ENCODE measurements around the gene ATG4D. TPM values are rescaled to one million over a fixed set of nuclear protein-coding genes. Genes with fewer than 3 reads are reported as not detected.

Gene ATG4D
- total RNA-seq, 2 donors from 2014 or later = 47.1 to 61.2 TPM

GRCh38 chr19:10593148-10593547, 49.4 kb downstream of the ATG4D start:
- peaks cover 0 to 14% of the 10 kb centered on the region in 2 donors for H3K4me1 ChIP-seq
- H3K27me3 ChIP-seq = no peaks in the 10 kb centered on the region
- no peak overlapping the region for H3K4me3 ChIP-seq
- TF ChIP-seq, protein P1, sequence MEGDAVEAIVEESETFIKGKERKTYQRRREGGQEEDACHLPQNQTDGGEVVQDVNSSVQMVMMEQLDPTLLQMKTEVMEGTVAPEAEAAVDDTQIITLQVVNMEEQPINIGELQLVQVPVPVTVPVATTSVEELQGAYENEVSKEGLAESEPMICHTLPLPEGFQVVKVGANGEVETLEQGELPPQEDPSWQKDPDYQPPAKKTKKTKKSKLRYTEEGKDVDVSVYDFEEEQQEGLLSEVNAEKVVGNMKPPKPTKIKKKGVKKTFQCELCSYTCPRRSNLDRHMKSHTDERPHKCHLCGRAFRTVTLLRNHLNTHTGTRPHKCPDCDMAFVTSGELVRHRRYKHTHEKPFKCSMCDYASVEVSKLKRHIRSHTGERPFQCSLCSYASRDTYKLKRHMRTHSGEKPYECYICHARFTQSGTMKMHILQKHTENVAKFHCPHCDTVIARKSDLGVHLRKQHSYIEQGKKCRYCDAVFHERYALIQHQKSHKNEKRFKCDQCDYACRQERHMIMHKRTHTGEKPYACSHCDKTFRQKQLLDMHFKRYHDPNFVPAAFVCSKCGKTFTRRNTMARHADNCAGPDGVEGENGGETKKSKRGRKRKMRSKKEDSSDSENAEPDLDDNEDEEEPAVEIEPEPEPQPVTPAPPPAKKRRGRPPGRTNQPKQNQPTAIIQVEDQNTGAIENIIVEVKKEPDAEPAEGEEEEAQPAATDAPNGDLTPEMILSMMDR (IDR thresholded peaks at IDR 0.05) = no peak
- H3K27ac ChIP-seq = peak overlapping the region in 1 of 2 donors; percentile 13
- DNase-seq (ENCODE audit: low spot score) = no peak
- H3K36me3 ChIP-seq = no peaks in the 10 kb centered on the region
- H3K9me3 ChIP-seq = no peaks in the 10 kb centered on the region

DNA sequence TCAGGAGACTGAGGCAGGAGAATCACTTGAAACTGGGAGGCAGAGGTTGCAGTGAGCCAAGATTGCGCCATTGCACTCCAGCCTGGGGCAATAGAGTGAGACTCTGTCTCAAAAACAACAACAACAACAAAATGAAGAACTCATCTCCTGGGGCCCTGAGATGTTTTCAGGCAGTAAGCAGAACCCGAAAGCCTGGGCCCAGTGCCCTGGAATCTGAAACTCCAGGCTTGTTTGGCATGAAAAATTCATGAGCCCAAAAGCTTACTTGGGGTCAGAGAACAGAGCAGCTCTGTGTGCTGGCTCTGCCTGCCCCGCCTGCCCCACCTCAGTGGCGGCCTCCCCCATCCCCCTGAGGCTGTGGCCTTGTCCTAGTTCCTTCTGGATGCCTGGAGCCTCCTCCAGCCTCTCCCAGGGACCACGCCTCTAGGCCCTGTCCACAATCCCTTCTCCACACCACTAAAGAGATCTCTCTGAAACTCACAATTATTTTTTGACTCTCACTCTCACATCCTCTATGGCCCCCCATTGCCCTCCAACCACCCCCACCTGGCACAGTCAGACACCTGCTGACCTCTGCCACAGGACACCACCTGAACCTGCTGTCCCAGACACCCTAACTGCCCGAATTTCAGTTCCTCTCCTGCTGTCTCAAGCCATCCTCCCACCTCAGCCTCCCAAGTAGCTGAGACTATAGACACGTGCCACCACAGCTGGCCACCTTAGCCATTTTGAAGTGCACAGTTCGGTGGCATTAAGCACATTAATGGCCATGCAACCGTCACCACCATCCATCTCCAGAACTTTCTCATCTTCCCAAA, 50.3 kb downstream of the ATG4D start:
- H3K27me3 ChIP-seq = no peaks in the 10 kb centered on the region
- no peaks in the 10 kb centered on the region for H3K9me3 ChIP-seq
- peaks cover 0 to 14% of the 10 kb centered on the region in 2 donors for H3K4me1 ChIP-seq
- TF ChIP-seq, protein P1 (IDR thresholded peaks at IDR 0.05) = no peak
- peak; percentile 59 for DNase-seq (ENCODE audit: low spot score)
- no peak overlapping the region for H3K4me3 ChIP-seq
- no peak overlapping the region for H3K27ac ChIP-seq
- no peaks in the 10 kb centered on the region for H3K36me3 ChIP-seq

GRCh38 chr19:10600149-10600548, 56.4 kb downstream of the ATG4D start:
- Histone ChIP-seq H3K27me3 (no peaks in the 10 kb centered on the region), H3K9me3 (no peaks in the 10 kb centered on the region), H3K36me3 (no peaks in the 10 kb centered on the region), H3K27ac (no peak overlapping the region), H3K4me1 (peaks cover 0 to 27% of the 10 kb centered on the region in 2 donors), H3K4me3 (no peak overlapping the region)
- TF ChIP-seq, protein P1 (IDR thresholded peaks at IDR 0.05) = no peak
- no peak for DNase-seq (ENCODE audit: low spot score)

GRCh38 chr19:10601999-10602329, 58.3 kb downstream of the ATG4D start:
- Histone ChIP-seq H3K27me3 (no peaks in the 10 kb centered on the region), H3K4me3 (peak overlapping the region in 1 of 2 donors; percentile 99), H3K4me1 (peaks cover 0 to 22% of the 10 kb centered on the region in 2 donors), H3K27ac (no peak overlapping the region), H3K36me3 (no peaks in the 10 kb centered on the region), H3K9me3 (no peaks in the 10 kb centered on the region)
- TF ChIP-seq, protein P1 (IDR thresholded peaks at IDR 0.05) = no peak
- DNase-seq (ENCODE audit: low spot score) = no peak

DNA sequence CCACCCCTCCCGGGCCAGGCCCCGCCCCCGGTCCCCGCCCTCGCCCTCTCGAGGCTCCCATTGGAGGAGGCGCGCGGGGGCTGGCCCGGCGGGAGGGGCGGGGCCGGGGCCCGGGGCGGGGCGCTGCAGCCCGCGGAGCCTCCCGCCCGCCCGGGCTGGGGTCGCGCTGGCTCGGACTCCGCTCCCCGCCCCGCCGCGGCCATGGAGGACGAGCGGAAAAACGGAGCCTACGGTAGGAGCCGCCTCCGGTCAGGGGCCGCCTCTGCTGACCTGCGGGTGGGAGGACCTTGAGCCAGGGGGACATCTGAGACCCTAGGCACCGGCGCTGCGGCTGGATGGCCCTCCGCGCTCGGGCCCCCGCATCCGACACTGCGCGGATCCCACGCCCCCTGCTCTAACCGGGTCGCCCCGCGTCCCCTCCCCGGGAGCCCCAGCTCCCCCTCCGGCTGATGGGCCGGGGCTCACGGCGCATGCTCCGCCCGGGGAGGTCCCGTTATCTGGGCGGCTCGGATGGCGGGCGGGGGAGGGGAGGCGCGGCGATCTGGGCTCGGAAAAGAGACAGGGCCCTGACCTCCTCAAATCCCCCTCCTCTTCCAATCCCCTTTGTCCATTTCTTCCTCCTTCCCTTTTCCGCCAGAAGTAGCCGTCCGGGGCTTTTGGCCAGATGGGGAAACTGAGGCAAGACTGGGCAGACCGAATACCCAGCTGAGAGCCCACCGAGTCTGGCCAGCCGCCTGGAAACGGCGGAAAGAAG, 58.8 kb downstream of the ATG4D start:
- Histone ChIP-seq H3K4me1 (peaks cover 0 to 22% of the 10 kb centered on the region in 2 donors), H3K27me3 (no peaks in the 10 kb centered on the region), H3K36me3 (no peaks in the 10 kb centered on the region), H3K9me3 (no peaks in the 10 kb centered on the region), H3K27ac (peak overlapping the region; percentile 96 to 98), H3K4me3 (peak overlapping the region; percentile 99 to 100)
- peak; percentile 83 for DNase-seq (ENCODE audit: low spot score)
- TF ChIP-seq, protein P1 (IDR thresholded peaks at IDR 0.05) = no peak

MicroRNA genes within 50 kb of the gene (microRNA counts, 767-probe panel; counts per million panel counts)
- 0 to 1,837 counts per million in 2 donors for microRNA hsa-miR-1238

Small RNA genes lying within 50 kb of the gene (microRNA-seq; reads per million reads assigned to microRNA genes)
- gene MIR1238 (ENCODE audit: borderline number of aligned reads in 2 of 2, borderline replicate concordance in 1 of 2) = 0 reads per million in 2 donors

Other genes starting within 250 kb of the ATG4D start
- gene ZGLP1, start 234.1 kb upstream of the ATG4D start, total RNA-seq = under 1 TPM in 1 of 2 donors, not detected in 1; 0.90 TPM
- 10 to 100 TPM; 12.5 to 20.4 TPM for gene FDX2, start 227.9 kb upstream of the ATG4D start, total RNA-seq
- 10 to 100 TPM; 14.8 to 24.8 TPM for gene RAVER1, start 210.4 kb upstream of the ATG4D start, total RNA-seq
- gene ICAM3, start 204.3 kb upstream of the ATG4D start, total RNA-seq = 1 to 10 TPM; 5.3 to 7.1 TPM
- 10 to 100 TPM; 31.7 to 58.8 TPM for gene TYK2, start 163.3 kb upstream of the ATG4D start, total RNA-seq
- 100 to 1,000 TPM; 130 to 131 TPM for gene CDC37, start 140.4 kb upstream of the ATG4D start, total RNA-seq
- gene PDE4A, start 123.4 kb upstream of the ATG4D start, total RNA-seq = 1 to 10 TPM; 9.4 to 9.9 TPM
- gene KEAP1, start 40.5 kb upstream of the ATG4D start, total RNA-seq = 10 to 100 TPM; 52.1 to 64.9 TPM
- under 1 TPM; 0.12 to 0.59 TPM for gene S1PR5, start 26.5 kb upstream of the ATG4D start, total RNA-seq
- 10 to 100 TPM in 1 of 2 donors, 1 to 10 TPM in 1; 9.6 to 10.3 TPM for gene KRI1, start 22.1 kb downstream of the ATG4D start, total RNA-seq
- 1 to 10 TPM; 4.4 to 4.6 TPM for gene CDKN2D, start 25.1 kb downstream of the ATG4D start, total RNA-seq
- gene AP1M2, start 43.4 kb downstream of the ATG4D start, total RNA-seq = 1 to 10 TPM in 1 of 2 donors, not detected in 1; 4.8 TPM
- gene SLC44A2, start 81.6 kb downstream of the ATG4D start, total RNA-seq = 10 to 100 TPM; 91.3 to 96.2 TPM
- 10 to 100 TPM; 59.2 to 75.1 TPM for gene ILF3, start 110.4 kb downstream of the ATG4D start, total RNA-seq
- 10 to 100 TPM; 15.2 to 15.8 TPM for gene QTRT1, start 157.5 kb downstream of the ATG4D start, total RNA-seq
- gene DNM2, start 174.2 kb downstream of the ATG4D start, total RNA-seq = 100 to 1,000 TPM; 111 to 144 TPM

Measured in right atrium auricular region (tissue), 2 donors.